Measurements from ENCODE around the gene ENTPD2.

ENTPD2 gene

GRCh38 chr9:137070906-137071275, 17.0 kb upstream of the ENTPD2 start:
- H3K36me3 ChIP-seq (ENCODE audit: control insufficient read depth in 2 of 2, insufficient read depth in 1 of 2, low read length in 2 of 2): peaks cover 0 to 4% of the 10 kb centered on the region in 2 experiments; a peak in 1 of 3 replicates
- H3K27ac ChIP-seq (ENCODE audit: extremely low read depth, low read depth, low read length): peak overlapping the region; percentile 57
- ChIA-PET POLR2A (interaction anchor here (0.6 to 9.1 kb wide), 25 partner anchors 11 to 355 kb away, joined by 3 to 137 read pairs (median 4); partner anchors contain the start of genes ENTPD2, MAN1B1, NPDC1 and NRARP), CTCF (interaction anchor here (0.6 to 11.3 kb wide), 12 partner anchors 13 to 334 kb away, joined by 3 to 237 read pairs (median 6); partner anchors contain the start of genes ABCA2, CYSRT1, ENTPD2 and MAN1B1)
- TF ChIP-seq ZNF292 (tag by site-specific recombination; IDR thresholded peaks at IDR 0.05; ENCODE audit: borderline replicate concordance, low read depth) (no peak), PATZ1 (tag by site-specific recombination; IDR thresholded peaks at IDR 0.05) (0 out of 2 replicates have a peak, but pooled peaks have one; percentile 81), CTCF (tag by site-specific recombination; IDR thresholded peaks at IDR 0.05) (peak; percentile 16; the same call in 1 of the 2 replicates), ZSCAN23 (tag by site-specific recombination; IDR thresholded peaks at IDR 0.05) (peak; percentile 15; the same call in 1 of the 2 replicates), ZNF335 (tag by site-specific recombination; conservative IDR thresholded peaks at IDR 0.05) (peak; percentile 42; the same call in 1 of the 2 replicates), ZXDB (tag by site-specific recombination; IDR thresholded peaks at IDR 0.05) (0 out of 2 replicates have a peak, but pooled peaks have one; percentile 27), ZBTB17 (tag by site-specific recombination; IDR thresholded peaks at IDR 0.05) (0 out of 2 replicates have a peak, but pooled peaks have one; percentile 22), SP3 (tag by site-specific recombination; IDR thresholded peaks at IDR 0.05) (peak; percentile 72), IKZF3 (tag by site-specific recombination; IDR thresholded peaks at IDR 0.05) (0 out of 2 replicates have a peak, but pooled peaks have one; percentile 9), ZNF629 (tag by site-specific recombination; IDR thresholded peaks at IDR 0.05) (no peak), KLF8 (tag by site-specific recombination; IDR thresholded peaks at IDR 0.05) (peak; percentile 9; the same call in 1 of the 2 replicates), GLIS2 (tag by site-specific recombination; IDR thresholded peaks at IDR 0.05) (peak; percentile 80), ZNF621 (tag by site-specific recombination; IDR thresholded peaks at IDR 0.05) (no peak), OVOL3 (tag by site-specific recombination; IDR thresholded peaks at IDR 0.05) (0 out of 2 replicates have a peak, but pooled peaks have one; percentile 22), ZFHX2 (tag by site-specific recombination; conservative IDR thresholded peaks at IDR 0.05) (peak; percentile 37; the same call in 1 of the 2 replicates), ZEB2 (tag by site-specific recombination; IDR thresholded peaks at IDR 0.05) (0 out of 2 replicates have a peak, but pooled peaks have one; percentile 48), ZNF423 (tag by site-specific recombination; IDR thresholded peaks at IDR 0.05) (0 out of 2 replicates have a peak, but pooled peaks have one; percentile 12), ZNF561 (tag by site-specific recombination; IDR thresholded peaks at IDR 0.05; ENCODE audit: borderline replicate concordance) (peak; percentile 23; the same call in 1 of the 2 replicates), SP7 (tag by site-specific recombination; IDR thresholded peaks at IDR 0.05) (0 out of 2 replicates have a peak, but pooled peaks have one; percentile 7), HOXC10 (CRISPR knock-in tag; IDR thresholded peaks at IDR 0.05) (no peak)
- H3K4me1 ChIP-seq (ENCODE audit: control insufficient read depth, insufficient read depth, low read length): peaks cover 10% of the 10 kb centered on the region; the same call in 1 of the 2 replicates
- H3K9me3 ChIP-seq (ENCODE audit: control insufficient read depth, insufficient read depth, low read depth, low read length): no peaks in the 10 kb centered on the region
- peak overlapping the region; percentile 16 for H3K4me3 ChIP-seq (ENCODE audit: low read depth, low read length)

GRCh38 chr9:137070201-137070905, 16.5 kb upstream of the ENTPD2 start, which contains the start of gene SAPCD2:
Gene SAPCD2 (minus strand): TSS chr9:137070557. CDS start chr9:137070460, 97 bp downstream.
- Histone ChIP-seq H3K27ac (ENCODE audit: extremely low read depth, low read depth, low read length) (peak within 1 kb of the TSS; percentile 71), H3K9me3 (ENCODE audit: control insufficient read depth, insufficient read depth, low read depth, low read length) (no peaks in the 10 kb centered on the region), H3K4me3 (ENCODE audit: low read depth, low read length) (peak within 1 kb of the TSS; percentile 38), H3K4me1 (ENCODE audit: control insufficient read depth, insufficient read depth, low read length) (peaks cover 10% of the 10 kb centered on the region; the same call in 1 of the 2 replicates), H3K36me3 (ENCODE audit: control insufficient read depth in 2 of 2, insufficient read depth in 1 of 2, low read length in 2 of 2) (peaks cover 0 to 10% of the 10 kb centered on the region in 2 experiments; a peak in 1 of 3 replicates)
- CTCF ChIA-PET: interaction anchor here (0.6 to 11.3 kb wide), 13 partner anchors 14 to 295 kb away, joined by 3 to 237 read pairs (median 6); partner anchors contain the start of genes ABCA2, CYSRT1, ENTPD2 and LRRC26
- POLR2A ChIA-PET: interaction anchor here (0.6 to 9.1 kb wide), 33 partner anchors 10 to 722 kb away, joined by 3 to 137 read pairs (median 4); partner anchors contain the start of genes DNLZ, ENTPD2, MAN1B1 and NPDC1
- TF ChIP-seq BCL11B (tag by site-specific recombination; IDR thresholded peaks at IDR 0.05; ENCODE audit: low read depth) (0 out of 2 replicates have a peak, but pooled peaks have one; percentile 43), BCL11A (tag by site-specific recombination; IDR thresholded peaks at IDR 0.05; ENCODE audit: low read depth) (peak; percentile 42; the same call in 1 of the 2 replicates), ZNF488 (tag by site-specific recombination; IDR thresholded peaks at IDR 0.05) (no peak), ZBTB11 (tag by site-specific recombination; conservative IDR thresholded peaks at IDR 0.05; ENCODE audit: low read depth) (peak; percentile 75), ZNF658 (tag by site-specific recombination; IDR thresholded peaks at IDR 0.05) (no peak), ZNF223 (tag by site-specific recombination; IDR thresholded peaks at IDR 0.05) (no peak), ZNF292 (tag by site-specific recombination; IDR thresholded peaks at IDR 0.05; ENCODE audit: borderline replicate concordance, low read depth) (no peak)
